Suprapubic skin (tissue), 4 donors: ENCODE data around the gene MED12L. TPM values are rescaled to one million over a fixed set of nuclear protein-coding genes. Genes with fewer than 3 reads are reported as not detected.

Source experiments
- DNase-seq, 2 donors: peaks; one replicate each; pipeline ENCODE4 v3.0.0-alpha.2; 2019; ENCODE audit warnings: low spot score in 2 of 2
- H3K27ac ChIP-seq: fragments of 200-600 bp; sonication (generic); one replicate; pipeline ENCODE4 v1.5.1; 2019
- H3K27me3 ChIP-seq: fragments of 200-600 bp; sonication (generic); one replicate; pipeline ENCODE4 v1.5.1; 2019
- H3K36me3 ChIP-seq: fragments of 200-600 bp; sonication (generic); one replicate; pipeline ENCODE4 v1.5.1; 2019
- H3K4me1 ChIP-seq: fragments of 200-600 bp; sonication (generic); one replicate; pipeline ENCODE4 v1.5.1; 2019
- H3K4me3 ChIP-seq: fragments of 200-600 bp; sonication (generic); one replicate; pipeline ENCODE4 v1.5.1; 2019; ENCODE audit warnings: mild to moderate bottlenecking
- H3K9me3 ChIP-seq: fragments of 200-600 bp; sonication (generic); one replicate; pipeline ENCODE4 v1.5.1; 2019
- EP300 ChIP-seq: sonication (generic); formaldehyde crosslinking; IDR thresholded peaks from one replicate; pipeline ENCODE4 v1.6.1; 2017; ENCODE audit warnings: antibody characterized with exemption
- POLR2A ChIP-seq, 2 donors: fragments of 450-650 bp; IDR thresholded peaks; one replicate each; pipeline ENCODE4 v1.6.1; 2017; ENCODE audit warnings: antibody characterized with exemption in 2 of 2, mild to moderate bottlenecking in 2 of 2, moderate library complexity in 2 of 2
- POLR2AphosphoS5 ChIP-seq, 3 donors: sonication (generic); formaldehyde crosslinking; IDR thresholded peaks; one replicate each; pipeline ENCODE4 v1.6.1; 2017; ENCODE audit warnings: antibody characterized with exemption in 3 of 3
- WGBS: methylation state at CpG from one replicate; pipeline ENCODE4 v1.1.5; 2018; 5-methylcytosine and 5-hydroxymethylcytosine counted together
- total RNA-seq, 4 donors: library from RNA; depleted of rRNA; stranded (reverse); fragments of >200 nt; gene quantifications; one replicate each; pipeline ENCODE4 v1.1.0, GENCODE V29; 2016
- TF ChIP-seq, protein P1 (sequence below), 2 donors: fragments of 200-600 bp in 1 of 2; fragments of 450-650 bp in 1 of 2; sonication (generic) in 1 of 2; IDR thresholded peaks; one replicate each; pipeline ENCODE4 v1.5.1; 2016 to 2019; ENCODE audit warnings: antibody characterized with exemption in 2 of 2, mild to moderate bottlenecking in 1 of 2, moderate library complexity in 1 of 2

The MED12L gene
- total RNA-seq, 4 donors from 2014 or later, result 0.08 to 0.80 (median 0.22) TPM

DNA sequence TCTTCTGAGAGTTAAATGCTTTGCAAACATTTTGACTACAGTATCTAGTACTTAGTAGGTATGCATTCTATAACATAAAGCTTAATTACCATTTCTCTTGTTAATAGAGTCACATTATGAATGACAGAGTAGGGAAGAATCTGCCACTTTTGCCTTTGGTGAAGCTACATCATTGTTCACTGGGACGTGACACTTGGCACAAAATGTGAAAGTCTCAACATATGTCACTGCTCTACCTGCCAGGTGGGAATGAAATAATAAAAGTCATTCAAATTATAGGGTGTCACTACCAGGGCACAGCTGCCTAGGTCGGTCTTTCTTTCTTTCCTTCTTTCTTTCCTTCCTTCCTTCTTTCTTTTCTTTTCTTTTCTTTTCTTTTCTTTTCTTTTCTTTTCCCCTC, 213.5 kb downstream of the MED12L start:
- Histone ChIP-seq H3K4me1 (peaks cover 4% of the 10 kb centered on the region), H3K4me3 (no peak overlapping the region), H3K27me3 (no peaks in the 10 kb centered on the region), H3K9me3 (no peaks in the 10 kb centered on the region), H3K27ac (no peak overlapping the region), H3K36me3 (no peaks in the 10 kb centered on the region)
- no peak for DNase-seq
- TF ChIP-seq, protein P1, sequence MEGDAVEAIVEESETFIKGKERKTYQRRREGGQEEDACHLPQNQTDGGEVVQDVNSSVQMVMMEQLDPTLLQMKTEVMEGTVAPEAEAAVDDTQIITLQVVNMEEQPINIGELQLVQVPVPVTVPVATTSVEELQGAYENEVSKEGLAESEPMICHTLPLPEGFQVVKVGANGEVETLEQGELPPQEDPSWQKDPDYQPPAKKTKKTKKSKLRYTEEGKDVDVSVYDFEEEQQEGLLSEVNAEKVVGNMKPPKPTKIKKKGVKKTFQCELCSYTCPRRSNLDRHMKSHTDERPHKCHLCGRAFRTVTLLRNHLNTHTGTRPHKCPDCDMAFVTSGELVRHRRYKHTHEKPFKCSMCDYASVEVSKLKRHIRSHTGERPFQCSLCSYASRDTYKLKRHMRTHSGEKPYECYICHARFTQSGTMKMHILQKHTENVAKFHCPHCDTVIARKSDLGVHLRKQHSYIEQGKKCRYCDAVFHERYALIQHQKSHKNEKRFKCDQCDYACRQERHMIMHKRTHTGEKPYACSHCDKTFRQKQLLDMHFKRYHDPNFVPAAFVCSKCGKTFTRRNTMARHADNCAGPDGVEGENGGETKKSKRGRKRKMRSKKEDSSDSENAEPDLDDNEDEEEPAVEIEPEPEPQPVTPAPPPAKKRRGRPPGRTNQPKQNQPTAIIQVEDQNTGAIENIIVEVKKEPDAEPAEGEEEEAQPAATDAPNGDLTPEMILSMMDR (IDR thresholded peaks at IDR 0.05), result no peak
- TF ChIP-seq EP300, result no peak
- TF ChIP-seq POLR2A (IDR thresholded peaks at IDR 0.05), result no peak
- TF ChIP-seq POLR2AphosphoS5 (IDR thresholded peaks at IDR 0.05), result no peak
- 64% methylated on average over 2 of the region's 2 CpGs for WGBS

DNA sequence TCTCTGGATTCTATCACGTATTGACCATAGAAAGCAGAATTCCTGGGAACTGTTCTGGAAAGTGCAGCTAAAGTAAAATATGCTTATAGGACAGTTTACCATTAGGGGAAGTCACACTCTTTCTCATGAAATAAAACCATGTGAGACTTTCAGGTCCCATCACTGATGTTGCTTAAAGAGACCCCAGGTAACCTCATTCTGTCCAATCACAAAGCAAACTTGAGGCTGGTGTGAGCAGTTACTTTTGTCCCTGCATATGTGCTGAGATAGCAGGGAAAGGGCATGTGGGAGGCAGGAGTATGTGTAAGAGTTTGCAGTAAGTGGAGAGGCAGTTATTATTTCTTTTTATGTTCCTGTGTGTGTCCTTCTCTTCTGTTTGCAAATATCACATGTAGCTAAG, 215.1 kb downstream of the MED12L start:
- WGBS, result 81% methylated on average over 1 of the region's 1 CpG
- Histone ChIP-seq H3K4me3 (no peak overlapping the region), H3K27ac (no peak overlapping the region), H3K36me3 (no peaks in the 10 kb centered on the region), H3K27me3 (no peaks in the 10 kb centered on the region), H3K4me1 (peaks cover 19% of the 10 kb centered on the region), H3K9me3 (no peaks in the 10 kb centered on the region)
- DNase-seq, result no peak
- TF ChIP-seq, protein P1 (IDR thresholded peaks at IDR 0.05), result no peak
- TF ChIP-seq EP300 (no peak), POLR2AphosphoS5 (IDR thresholded peaks at IDR 0.05) (no peak), POLR2A (IDR thresholded peaks at IDR 0.05) (no peak)

DNA sequence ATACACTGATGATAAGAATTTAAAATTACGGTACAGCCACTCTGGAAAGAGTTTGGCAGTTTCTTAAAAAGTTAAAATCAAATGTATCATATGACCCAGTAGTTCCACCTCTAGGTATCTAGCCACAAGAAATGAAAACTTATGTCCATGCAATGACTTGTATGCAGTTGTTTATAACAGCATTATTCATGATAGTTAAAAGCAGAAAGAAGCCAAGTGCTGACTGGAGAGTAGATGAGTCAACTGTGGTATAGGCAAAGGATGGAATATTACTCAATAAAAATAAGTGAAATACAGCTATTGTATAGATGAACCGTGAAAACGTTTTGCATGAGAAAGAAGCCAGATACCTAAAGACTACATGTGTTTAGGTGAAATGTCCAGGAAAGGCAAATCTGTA, 216.3 kb downstream of the MED12L start:
- no peak overlapping the region for H3K27ac ChIP-seq
- no peaks in the 10 kb centered on the region for H3K27me3 ChIP-seq
- no peak overlapping the region for H3K4me3 ChIP-seq
- 58% methylated on average over 3 of the region's 3 CpGs for WGBS
- no peak for DNase-seq
- no peaks in the 10 kb centered on the region for H3K9me3 ChIP-seq
- no peaks in the 10 kb centered on the region for H3K36me3 ChIP-seq
- TF ChIP-seq, protein P1 (IDR thresholded peaks at IDR 0.05), result no peak
- TF ChIP-seq POLR2AphosphoS5 (IDR thresholded peaks at IDR 0.05), result no peak
- TF ChIP-seq EP300, result no peak
- TF ChIP-seq POLR2A (IDR thresholded peaks at IDR 0.05), result no peak
- H3K4me1 ChIP-seq, result peaks cover 32% of the 10 kb centered on the region

- Histone ChIP-seq H3K27ac (peak overlapping the region; percentile 84), H3K4me3 (no peak overlapping the region), H3K9me3 (no peaks in the 10 kb centered on the region), H3K36me3 (no peaks in the 10 kb centered on the region), H3K4me1 (peaks cover 48% of the 10 kb centered on the region), H3K27me3 (no peaks in the 10 kb centered on the region)
- DNase-seq, result no peak
- 72% methylated on average over 2 of the region's 2 CpGs for WGBS
- TF ChIP-seq EP300 (no peak), POLR2AphosphoS5 (IDR thresholded peaks at IDR 0.05) (no peak), POLR2A (IDR thresholded peaks at IDR 0.05) (no peak)
- TF ChIP-seq, protein P1 (IDR thresholded peaks at IDR 0.05), result no peak
Measured at GRCh38 chr3:151303751-151304150, 218.3 kb downstream of the MED12L start.

- Histone ChIP-seq H3K27me3 (no peaks in the 10 kb centered on the region), H3K36me3 (no peaks in the 10 kb centered on the region), H3K4me3 (no peak overlapping the region), H3K9me3 (no peaks in the 10 kb centered on the region), H3K4me1 (peaks cover 49% of the 10 kb centered on the region), H3K27ac (peak overlapping the region; percentile 84)
- WGBS, result 37% methylated on average over 7 of the region's 7 CpGs
- TF ChIP-seq POLR2AphosphoS5 (IDR thresholded peaks at IDR 0.05), result peak in 2 of 3 donors; percentile 35 to 78
- TF ChIP-seq, protein P1 (IDR thresholded peaks at IDR 0.05), result peak in 1 of 2 donors; percentile 28
- TF ChIP-seq POLR2A (IDR thresholded peaks at IDR 0.05), result no peak
- peak in 1 of 2 donors; percentile 85 for DNase-seq
Measured at GRCh38 chr3:151305060-151305774, 219.8 kb downstream of the MED12L start.
